CD4-positive, CD25-positive, alpha-beta regulatory T cell (primary cell): ENCODE results near the gene CEP76. TPM values are rescaled to one million over a fixed set of nuclear protein-coding genes. Genes with fewer than 3 reads are reported as not detected.

ENCODE experiments used
- ATAC-seq, 2 donors: fragments of 150-1000 bp; cut with Tn5 transposase; one replicate each; pipeline ENCODE4 v1.10.0; 2021; ENCODE audit warnings: low read depth in 2 of 2, moderate number of reproducible peaks in 2 of 2, moderate library complexity in 1 of 2
- DNase-seq, 3 donors: peaks; one replicate each; pipeline versions ENCODE4 v3.0.0 to v3.0.0-alpha.2; 2012 to 2022; ENCODE audit warnings: mixed read lengths in 1 of 3
- H3K27ac ChIP-seq: one replicate; pipeline ENCODE4 v1.7.0; 2013; ENCODE audit warnings: mild to moderate bottlenecking, low read length; ENCODE audit not compliant: insufficient read depth, poor library complexity, severe bottlenecking
- H3K27me3 ChIP-seq: one replicate; pipeline ENCODE4 v1.7.0; 2013; ENCODE audit warnings: low read length; ENCODE audit not compliant: control insufficient read depth, insufficient read depth
- H3K36me3 ChIP-seq: one replicate; pipeline ENCODE4 v1.7.0; 2013; ENCODE audit warnings: mild to moderate bottlenecking, low read length, moderate library complexity; ENCODE audit not compliant: control insufficient read depth, insufficient read depth
- H3K4me1 ChIP-seq: 2 replicates; pipeline ENCODE4 v1.7.0; 2013; ENCODE audit warnings: mild to moderate bottlenecking, low read length; ENCODE audit not compliant: insufficient read depth, control insufficient read depth, poor library complexity, severe bottlenecking
- H3K4me3 ChIP-seq: one replicate; pipeline ENCODE4 v1.7.0; 2013; ENCODE audit warnings: low read depth, mild to moderate bottlenecking, low read length, moderate library complexity
- H3K9me3 ChIP-seq, 2 experiments: 1 replicate in 1 of 2; 2 replicates in 1 of 2; pipeline ENCODE4 v1.7.0; 2013; ENCODE audit warnings: low read length in 2 of 2, mild to moderate bottlenecking in 1 of 2, moderate library complexity in 1 of 2; ENCODE audit not compliant: control insufficient read depth in 2 of 2
- H3K27ac Mint-ChIP-seq, 3 donors: one replicate each; pipeline ENCODE4 v1.8.0; 2020 to 2022; ENCODE audit warnings: mild to moderate bottlenecking in 3 of 3, mixed read lengths in 3 of 3, moderate library complexity in 2 of 3
- H3K27me3 Mint-ChIP-seq: one replicate; pipeline ENCODE4 v1.8.0; 2022; ENCODE audit warnings: mild to moderate bottlenecking, mixed read lengths
- H3K36me3 Mint-ChIP-seq: one replicate; pipeline ENCODE4 v1.8.0; 2020; ENCODE audit warnings: mixed read lengths
- H3K4me1 Mint-ChIP-seq, 4 donors: one replicate each; pipeline ENCODE4 v1.8.0; 2020 to 2022; ENCODE audit warnings: mixed read lengths in 4 of 4, mild to moderate bottlenecking in 1 of 4
- H3K4me3 Mint-ChIP-seq, 4 donors: one replicate each; pipeline ENCODE4 v1.8.0; 2020 to 2022; ENCODE audit warnings: mild to moderate bottlenecking in 4 of 4, mixed read lengths in 4 of 4, moderate library complexity in 3 of 4
- H3K9me3 Mint-ChIP-seq, 7 donors: one replicate each; pipeline ENCODE4 v1.8.0; 2020 to 2022; ENCODE audit warnings: mixed read lengths in 7 of 7, mild to moderate bottlenecking in 3 of 7, moderate library complexity in 2 of 7
- polyA plus RNA-seq, 4 donors: library from polyadenylated mRNA; unstranded; fragments of 300-500 nt; fragmentation: Illumina TruSeq; gene quantifications; one replicate each; pipeline ENCODE4 v1.2.3, GENCODE V29; 2021
- total RNA-seq: library from RNA; stranded (reverse); gene quantifications from one replicate; pipeline ENCODE4 v1.2.3, GENCODE V29; 2022

The CEP76 gene
- total RNA-seq (8.8 TPM), polyA plus RNA-seq (10 to 100 TPM in 2 of 4 donors, 1 to 10 TPM in 2; 7.3 to 14.2 (median 9.3) TPM)

- Histone ChIP-seq H3K27me3 (no peaks in the 10 kb centered on the region), H3K36me3 (peaks cover 18% of the 10 kb centered on the region), H3K4me3 (peak within 1 kb of the TSS; percentile 100), H3K9me3 (no peaks in the 10 kb centered on the region), H3K27ac (peak within 1 kb of the TSS; percentile 95), H3K4me1 (peaks cover 30% of the 10 kb centered on the region)
- H3K27me3 Mint-ChIP-seq: no peaks in the 10 kb centered on the region
- no peaks in the 10 kb centered on the region for H3K9me3 Mint-ChIP-seq
- H3K36me3 Mint-ChIP-seq: peaks cover 16% of the 10 kb centered on the region
- ATAC-seq (peak; percentile 78 to 79), DNase-seq (peak; percentile 76 to 91 (median 87))
- peak within 1 kb of the TSS; percentile 91 to 99 (median 99) for H3K27ac Mint-ChIP-seq
- peaks cover 37 to 73% (median 56%) of the 10 kb centered on the region in 4 donors for H3K4me1 Mint-ChIP-seq
- peak within 1 kb of the TSS; percentile 95 to 99 (median 96) for H3K4me3 Mint-ChIP-seq
Observed at GRCh38 chr18:12702221-12703095, at the start of gene CEP76, which contains the start of gene PSMG2. Gene CEP76, minus strand, starts transcription at chr18:12702723. Its CDS starts 175 bp downstream, at chr18:12702548. Gene PSMG2, plus strand, starts transcription at chr18:12703042. Its CDS starts 66 bp downstream, at chr18:12703108.

- H3K36me3 ChIP-seq: no peaks in the 10 kb centered on the region
Observed at GRCh38 chr18:12751891-12752290, 49.4 kb upstream of the CEP76 start.

GRCh38 chr18:12751503-12751884 lies 49.0 kb upstream of the CEP76 start:
- H3K27me3 ChIP-seq: no peaks in the 10 kb centered on the region
- H3K4me1 ChIP-seq: peaks cover 12% of the 10 kb centered on the region
- H3K27ac Mint-ChIP-seq: peak overlapping the region in 1 of 3 donors; percentile 14
- no peaks in the 10 kb centered on the region for H3K27me3 Mint-ChIP-seq
- H3K36me3 ChIP-seq: no peaks in the 10 kb centered on the region
- H3K9me3 ChIP-seq: no peaks in the 10 kb centered on the region
- no peak for ATAC-seq
- H3K4me3 Mint-ChIP-seq: no peak overlapping the region
- no peak overlapping the region for H3K27ac ChIP-seq
- no peak for DNase-seq
- peaks cover 0 to 4% (median 0%) of the 10 kb centered on the region in 7 donors for H3K9me3 Mint-ChIP-seq
- no peaks in the 10 kb centered on the region for H3K36me3 Mint-ChIP-seq
- H3K4me1 Mint-ChIP-seq: peaks cover 12 to 50% (median 19%) of the 10 kb centered on the region in 4 donors
- no peak overlapping the region for H3K4me3 ChIP-seq

More at GRCh38 chr18:12751891-12752290, 49.4 kb upstream of the CEP76 start:
- peaks cover 12 to 53% (median 19%) of the 10 kb centered on the region in 4 donors for H3K4me1 Mint-ChIP-seq
- peaks cover 0 to 4% (median 0%) of the 10 kb centered on the region in 7 donors for H3K9me3 Mint-ChIP-seq
- DNase-seq: no peak
- no peak overlapping the region for H3K4me3 Mint-ChIP-seq
- Histone ChIP-seq H3K9me3 (no peaks in the 10 kb centered on the region), H3K4me1 (peaks cover 12% of the 10 kb centered on the region), H3K4me3 (no peak overlapping the region), H3K27ac (no peak overlapping the region), H3K27me3 (no peaks in the 10 kb centered on the region)
- no peaks in the 10 kb centered on the region for H3K27me3 Mint-ChIP-seq
- H3K27ac Mint-ChIP-seq: peak overlapping the region in 1 of 3 donors; percentile 14
- ATAC-seq: no peak
- no peaks in the 10 kb centered on the region for H3K36me3 Mint-ChIP-seq

- ATAC-seq: no peak
- Histone ChIP-seq H3K4me3 (no peak overlapping the region), H3K36me3 (no peaks in the 10 kb centered on the region), H3K9me3 (no peaks in the 10 kb centered on the region), H3K27me3 (no peaks in the 10 kb centered on the region), H3K27ac (no peak overlapping the region), H3K4me1 (peaks cover 12% of the 10 kb centered on the region)
- H3K27me3 Mint-ChIP-seq: no peaks in the 10 kb centered on the region
- peaks cover 12 to 49% (median 19%) of the 10 kb centered on the region in 4 donors for H3K4me1 Mint-ChIP-seq
- no peaks in the 10 kb centered on the region for H3K36me3 Mint-ChIP-seq
- H3K4me3 Mint-ChIP-seq: no peak overlapping the region
- peak overlapping the region in 2 of 3 donors; percentile 69 to 75 for H3K27ac Mint-ChIP-seq
- DNase-seq: no peak
- peaks cover 0 to 4% (median 0%) of the 10 kb centered on the region in 7 donors for H3K9me3 Mint-ChIP-seq
Observed at GRCh38 chr18:12750715-12751502, 48.4 kb upstream of the CEP76 start.

- ATAC-seq (no peak), DNase-seq (peak in 1 of 3 donors; percentile 78)
- Mint-ChIP-seq H3K27me3 (no peaks in the 10 kb centered on the region), H3K9me3 (peaks cover 0 to 4% (median 0%) of the 10 kb centered on the region in 7 donors), H3K4me3 (peak overlapping the region; percentile 34 to 78 (median 42)), H3K27ac (peak overlapping the region in 2 of 3 donors; percentile 69 to 75), H3K36me3 (no peaks in the 10 kb centered on the region), H3K4me1 (peaks cover 12 to 46% (median 18%) of the 10 kb centered on the region in 4 donors)
- H3K36me3 ChIP-seq: no peaks in the 10 kb centered on the region
- H3K4me3 ChIP-seq: no peak overlapping the region
- H3K9me3 ChIP-seq: no peaks in the 10 kb centered on the region
- no peaks in the 10 kb centered on the region for H3K27me3 ChIP-seq
- H3K4me1 ChIP-seq: peaks cover 12% of the 10 kb centered on the region
- H3K27ac ChIP-seq: no peak overlapping the region
Observed at GRCh38 chr18:12750076-12750714, 47.7 kb upstream of the CEP76 start.

- peaks cover 5 to 36% (median 11%) of the 10 kb centered on the region in 4 donors for H3K4me1 Mint-ChIP-seq
- peaks cover 3% of the 10 kb centered on the region for H3K27me3 Mint-ChIP-seq
- no peaks in the 10 kb centered on the region for H3K36me3 ChIP-seq
- ATAC-seq: no peak
- H3K4me3 ChIP-seq: no peak overlapping the region
- peaks cover 0 to under 1% (median 0%) of the 10 kb centered on the region in 7 donors for H3K9me3 Mint-ChIP-seq
- H3K27me3 ChIP-seq: no peaks in the 10 kb centered on the region
- no peaks in the 10 kb centered on the region for H3K36me3 Mint-ChIP-seq
- no peak overlapping the region for H3K27ac ChIP-seq
- no peak for DNase-seq
- peak overlapping the region in 1 of 3 donors; percentile 67 for H3K27ac Mint-ChIP-seq
- peaks cover 6% of the 10 kb centered on the region for H3K4me1 ChIP-seq
- no peaks in the 10 kb centered on the region for H3K9me3 ChIP-seq
- H3K4me3 Mint-ChIP-seq: peak overlapping the region in 1 of 4 donors; percentile 34
Observed at GRCh38 chr18:12749121-12749520, 46.6 kb upstream of the CEP76 start.

GRCh38 chr18:12748671-12749070 lies 46.1 kb upstream of the CEP76 start:
- no peaks in the 10 kb centered on the region for H3K36me3 Mint-ChIP-seq
- Histone ChIP-seq H3K27ac (no peak overlapping the region), H3K36me3 (no peaks in the 10 kb centered on the region), H3K4me1 (peaks cover 6% of the 10 kb centered on the region), H3K4me3 (no peak overlapping the region), H3K9me3 (no peaks in the 10 kb centered on the region), H3K27me3 (no peaks in the 10 kb centered on the region)
- ATAC-seq (no peak), DNase-seq (no peak)
- peaks cover 4% of the 10 kb centered on the region for H3K27me3 Mint-ChIP-seq
- peak overlapping the region in 1 of 3 donors; percentile 43 for H3K27ac Mint-ChIP-seq
- no peak overlapping the region for H3K4me3 Mint-ChIP-seq
- H3K9me3 Mint-ChIP-seq: no peaks in the 10 kb centered on the region
- peaks cover 6 to 32% (median 10%) of the 10 kb centered on the region in 4 donors for H3K4me1 Mint-ChIP-seq
